ENCODE measurements around the gene SPATS2.

SPATS2 gene

GRCh38 chr12:49336645-49337584 is 30.3 kb upstream of the SPATS2 start, which contains the start of gene C1QL4:
TSS of gene C1QL4 (minus strand) at chr12:49337188. CDS start at chr12:49336477, 711 bp downstream.
- DNase-seq = peak; percentile 83 to 89

- no peak for DNase-seq
Measured at GRCh38 chr12:49338830-49339463, 28.3 kb upstream of the SPATS2 start.

- DNase-seq = no peak
Measured at GRCh38 chr12:49339464-49339861, 27.8 kb upstream of the SPATS2 start.

GRCh38 chr12:49340095-49340870 is 27.0 kb upstream of the SPATS2 start:
- DNase-seq = no peak

- DNase-seq = no peak
Measured at GRCh38 chr12:49340971-49341776, 26.1 kb upstream of the SPATS2 start.

- no peak for DNase-seq
Measured at GRCh38 chr12:49341777-49342065, 25.5 kb upstream of the SPATS2 start.

GRCh38 chr12:49342066-49342913 is 25.0 kb upstream of the SPATS2 start:
- DNase-seq = peak; percentile 79 to 80

GRCh38 chr12:49342914-49343731 is 24.1 kb upstream of the SPATS2 start:
- peak in 1 of 2 donors; percentile 25 for DNase-seq

GRCh38 chr12:49344486-49345050 is 22.7 kb upstream of the SPATS2 start:
- DNase-seq = no peak

GRCh38 chr12:49345051-49345824 is 22.0 kb upstream of the SPATS2 start:
- no peak for DNase-seq

- DNase-seq = no peak
Measured at GRCh38 chr12:49345825-49346658, 21.2 kb upstream of the SPATS2 start.

- DNase-seq = peak in 1 of 2 donors; percentile 26
Measured at GRCh38 chr12:49346659-49347310, 20.5 kb upstream of the SPATS2 start, which contains the start of gene DNAJC22. TSS of gene DNAJC22 (plus strand) at chr12:49346888. CDS start at chr12:49348873, 1,985 bp downstream.

GRCh38 chr12:49347311-49348193 is 19.7 kb upstream of the SPATS2 start:
- DNase-seq = peak; percentile 75 to 81

- DNase-seq = no peak
Measured at GRCh38 chr12:49348781-49349180, 18.5 kb upstream of the SPATS2 start.

- no peak for DNase-seq
Measured at GRCh38 chr12:49349266-49349665, 18.0 kb upstream of the SPATS2 start.

GRCh38 chr12:49352351-49352750 is 14.9 kb upstream of the SPATS2 start:
- DNase-seq = no peak

- no peak for DNase-seq
Measured at GRCh38 chr12:49355913-49356312, 11.3 kb upstream of the SPATS2 start.

Measured in CD4-positive, alpha-beta T cell treated with Interleukin-1 beta for 1 hour (primary cell).